CD4-positive, alpha-beta T cell treated with Interleukin-6 for 4 hours (primary cell): ENCODE results near the gene PKNOX2.

Experiments
- DNase-seq: peaks from one replicate; pipeline ENCODE4 v3.0.0-alpha.2; 2020; ENCODE audit warnings: mixed read lengths

Gene PKNOX2, protein sequence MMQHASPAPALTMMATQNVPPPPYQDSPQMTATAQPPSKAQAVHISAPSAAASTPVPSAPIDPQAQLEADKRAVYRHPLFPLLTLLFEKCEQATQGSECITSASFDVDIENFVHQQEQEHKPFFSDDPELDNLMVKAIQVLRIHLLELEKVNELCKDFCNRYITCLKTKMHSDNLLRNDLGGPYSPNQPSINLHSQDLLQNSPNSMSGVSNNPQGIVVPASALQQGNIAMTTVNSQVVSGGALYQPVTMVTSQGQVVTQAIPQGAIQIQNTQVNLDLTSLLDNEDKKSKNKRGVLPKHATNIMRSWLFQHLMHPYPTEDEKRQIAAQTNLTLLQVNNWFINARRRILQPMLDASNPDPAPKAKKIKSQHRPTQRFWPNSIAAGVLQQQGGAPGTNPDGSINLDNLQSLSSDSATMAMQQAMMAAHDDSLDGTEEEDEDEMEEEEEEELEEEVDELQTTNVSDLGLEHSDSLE

GRCh38 chr11:125164422-125165110 lies at the start of gene PKNOX2:
TSS of gene PKNOX2 (plus strand) at chr11:125164751. CDS start at chr11:125351306, 186,555 bp downstream.
- DNase-seq: peak; percentile 77

DNA sequence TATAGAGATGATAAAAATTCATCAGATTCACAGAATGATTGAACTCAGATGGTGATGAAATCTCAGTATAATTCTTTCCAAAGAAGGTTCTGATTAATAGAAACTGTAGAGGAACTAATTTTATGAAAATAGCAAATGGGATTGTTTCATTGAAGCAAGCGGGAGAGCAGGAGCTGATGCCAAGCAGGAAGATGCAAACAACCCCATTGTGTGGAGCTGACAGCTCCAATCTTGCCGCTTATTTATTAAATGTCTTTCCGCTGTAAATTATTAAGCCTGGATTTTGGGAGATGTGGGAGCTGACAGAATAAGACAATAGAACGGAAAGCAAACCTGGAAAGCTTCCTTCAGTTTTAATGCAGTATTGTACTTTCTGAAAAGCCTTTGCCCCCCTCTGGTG lies 47.1 kb upstream of the PKNOX2 start:
- no peak for DNase-seq

- no peak for DNase-seq
Observed at GRCh38 chr11:125123194-125123946, 41.2 kb upstream of the PKNOX2 start.

GRCh38 chr11:125123947-125124617 lies 40.5 kb upstream of the PKNOX2 start:
- peak; percentile 47 for DNase-seq

GRCh38 chr11:125124618-125124992 lies 39.9 kb upstream of the PKNOX2 start:
- no peak for DNase-seq

GRCh38 chr11:125128450-125128849 lies 36.1 kb upstream of the PKNOX2 start:
- DNase-seq: no peak

DNA sequence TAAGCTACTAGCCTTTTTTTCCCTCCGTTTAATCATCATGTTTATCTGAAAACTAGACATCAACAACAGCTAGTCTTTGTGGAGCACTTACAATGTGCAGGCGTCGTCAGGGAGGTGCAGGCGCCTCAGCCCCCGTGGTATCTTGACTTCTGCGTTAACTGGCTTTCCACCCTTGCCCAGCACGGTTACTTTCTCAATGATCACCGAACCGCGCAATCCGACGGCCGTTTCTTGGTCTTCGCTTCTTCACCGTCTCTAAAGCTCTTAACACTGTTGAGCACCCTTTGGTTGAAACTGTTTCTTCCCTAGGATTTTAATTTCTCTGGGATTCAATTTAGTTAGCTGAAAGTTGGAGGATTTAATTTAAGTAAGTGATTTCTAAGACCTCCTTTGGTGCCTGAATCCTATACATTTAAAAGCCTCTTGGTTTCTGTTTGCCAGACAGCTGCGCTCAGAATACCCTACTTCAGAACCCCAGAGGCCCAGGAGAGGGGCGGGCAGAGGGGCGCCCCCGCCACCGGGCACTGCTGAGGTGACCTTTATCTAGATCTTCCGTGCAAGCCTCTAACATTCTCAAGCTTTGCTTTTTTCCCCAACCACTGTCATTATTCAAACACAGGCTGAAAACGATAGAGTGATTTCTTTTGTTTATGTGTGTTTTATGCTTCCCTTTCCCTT lies 35.1 kb upstream of the PKNOX2 start:
- no peak for DNase-seq

GRCh38 chr11:125132071-125132470 lies 32.5 kb upstream of the PKNOX2 start:
- DNase-seq: no peak

DNA sequence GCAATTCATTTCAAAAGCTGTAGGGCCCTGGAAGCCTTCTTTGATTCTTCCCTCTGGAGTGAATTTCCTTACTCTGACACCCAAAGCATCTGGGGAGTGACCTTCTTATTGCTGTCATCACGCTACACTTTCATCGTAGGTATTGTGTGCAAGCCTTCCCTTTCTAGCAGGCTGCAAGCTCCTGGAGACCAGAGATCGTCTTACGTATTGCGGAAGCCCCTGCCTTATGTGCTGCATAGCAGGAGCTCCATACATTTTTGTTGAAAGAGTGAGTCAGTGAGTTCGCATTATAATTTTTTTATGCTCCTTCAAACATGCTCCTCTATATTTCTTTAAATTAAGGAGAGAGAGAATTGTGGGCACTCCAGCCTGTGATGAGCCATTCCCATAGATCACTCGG lies 32.0 kb upstream of the PKNOX2 start:
- DNase-seq: no peak

DNA sequence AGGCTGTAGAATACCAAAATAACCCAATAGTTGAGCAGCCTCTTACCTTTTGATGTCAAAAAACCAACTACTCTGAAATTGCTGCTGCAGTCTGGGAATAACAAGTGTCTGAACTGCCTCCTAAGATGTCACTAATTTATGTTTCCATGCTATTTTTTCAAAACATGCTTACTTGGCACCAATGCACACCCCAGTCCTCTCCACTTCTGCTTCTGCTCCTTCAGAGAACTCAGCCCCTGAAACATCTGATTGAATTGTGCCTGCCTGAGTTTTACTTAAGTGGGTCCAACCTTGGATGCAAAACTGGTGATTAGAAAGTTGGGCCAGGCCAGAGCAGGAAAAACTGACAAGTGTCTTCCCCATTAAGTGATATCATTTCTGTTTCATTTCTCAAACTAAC lies 28.6 kb upstream of the PKNOX2 start:
- DNase-seq: no peak

- DNase-seq: no peak
Observed at GRCh38 chr11:125138966-125139365, 25.6 kb upstream of the PKNOX2 start.

DNA sequence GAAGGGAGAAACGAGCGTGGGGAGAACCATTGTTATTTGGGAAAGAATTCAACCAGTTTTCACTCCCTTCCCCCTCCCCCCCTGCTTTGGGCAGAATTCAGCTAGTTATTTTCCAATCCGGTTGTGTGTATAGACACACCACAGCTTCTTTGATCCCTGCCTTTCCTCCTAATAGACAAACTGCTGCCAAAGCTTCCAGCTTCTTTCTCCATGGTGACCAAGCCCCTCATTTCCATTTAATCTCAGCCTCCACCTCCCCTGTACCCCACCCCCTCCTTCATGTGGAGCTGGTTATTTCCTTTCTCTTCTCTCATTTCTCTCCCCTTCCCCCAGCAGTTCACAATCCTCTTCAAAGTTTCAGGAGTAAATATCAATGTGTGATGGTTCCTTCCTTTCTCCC lies 24.8 kb upstream of the PKNOX2 start:
- DNase-seq: no peak

GRCh38 chr11:125140233-125140632 lies 24.3 kb upstream of the PKNOX2 start:
- DNase-seq: no peak

- DNase-seq: no peak
Observed at GRCh38 chr11:125141178-125141577, 23.4 kb upstream of the PKNOX2 start.

- DNase-seq: peak; percentile 61
Observed at GRCh38 chr11:125141686-125142535, 22.6 kb upstream of the PKNOX2 start.

GRCh38 chr11:125146232-125146631 lies 18.3 kb upstream of the PKNOX2 start:
- DNase-seq: no peak

DNA sequence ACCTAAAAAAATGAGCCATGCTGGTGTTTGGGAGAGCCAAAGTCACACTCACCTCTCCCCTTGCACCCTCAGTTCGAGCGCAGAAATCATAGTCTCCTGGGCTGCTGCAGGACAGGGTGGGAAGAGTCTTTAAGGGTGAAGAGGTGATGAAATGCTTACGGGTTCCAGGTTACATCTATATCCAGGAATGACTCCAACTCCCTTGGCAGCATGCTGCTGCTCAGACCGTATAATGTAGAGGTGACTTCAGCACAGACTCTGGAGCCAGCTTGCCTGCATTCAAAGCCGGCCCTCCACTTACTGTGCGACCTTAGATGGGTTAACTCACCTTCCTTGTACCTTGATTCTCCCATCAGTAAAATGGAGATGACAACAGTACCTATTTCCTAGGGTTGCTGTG lies 17.3 kb upstream of the PKNOX2 start:
- no peak for DNase-seq

- no peak for DNase-seq
Observed at GRCh38 chr11:125148011-125148410, 16.5 kb upstream of the PKNOX2 start.

- no peak for DNase-seq
Observed at GRCh38 chr11:125148743-125149142, 15.8 kb upstream of the PKNOX2 start.

GRCh38 chr11:125153837-125154236 lies 10.7 kb upstream of the PKNOX2 start:
- no peak for DNase-seq

DNA sequence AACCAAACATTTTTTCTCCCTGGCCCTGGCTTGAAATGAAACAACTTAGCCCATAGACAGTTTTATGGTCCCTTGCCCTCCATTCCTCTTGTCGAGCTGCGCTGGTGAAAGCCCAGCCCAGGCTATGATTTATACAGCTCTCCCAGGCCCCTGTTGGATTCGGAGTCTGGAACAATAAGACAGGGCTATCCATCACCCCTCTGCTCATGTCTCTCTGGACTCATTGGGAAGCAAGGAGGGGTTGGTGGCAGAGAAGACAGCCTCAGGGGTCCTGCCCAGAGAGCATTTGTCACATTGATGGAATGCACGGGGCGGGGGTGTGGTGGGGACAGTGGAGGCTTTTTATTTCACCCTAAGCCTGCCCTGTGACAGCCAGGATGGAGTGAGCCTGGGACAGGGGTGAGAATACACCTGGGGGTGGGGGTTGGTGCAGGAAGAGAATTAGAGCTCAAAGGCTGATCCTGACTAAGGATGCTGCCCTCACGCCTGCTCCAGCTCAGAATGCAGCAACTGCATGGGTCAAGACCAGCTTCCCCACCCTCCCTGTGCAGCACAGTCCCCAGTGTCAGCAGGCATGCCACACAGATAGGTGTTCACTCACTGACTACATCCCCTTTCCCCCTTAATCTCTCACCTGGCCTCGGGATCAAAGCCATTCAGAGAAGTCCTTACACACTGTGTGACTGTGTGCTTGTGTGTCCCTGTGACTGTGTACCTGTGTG lies 10.0 kb upstream of the PKNOX2 start:
- DNase-seq: no peak
